ENCODE measurements around the gene SLC47A1.
"Not testable (repeated sequence)": the region's sequence is repeated elsewhere in the genome, so short reads cannot be mapped to it uniquely, and the experiment has no call there.

SLC47A1 gene

DNA sequence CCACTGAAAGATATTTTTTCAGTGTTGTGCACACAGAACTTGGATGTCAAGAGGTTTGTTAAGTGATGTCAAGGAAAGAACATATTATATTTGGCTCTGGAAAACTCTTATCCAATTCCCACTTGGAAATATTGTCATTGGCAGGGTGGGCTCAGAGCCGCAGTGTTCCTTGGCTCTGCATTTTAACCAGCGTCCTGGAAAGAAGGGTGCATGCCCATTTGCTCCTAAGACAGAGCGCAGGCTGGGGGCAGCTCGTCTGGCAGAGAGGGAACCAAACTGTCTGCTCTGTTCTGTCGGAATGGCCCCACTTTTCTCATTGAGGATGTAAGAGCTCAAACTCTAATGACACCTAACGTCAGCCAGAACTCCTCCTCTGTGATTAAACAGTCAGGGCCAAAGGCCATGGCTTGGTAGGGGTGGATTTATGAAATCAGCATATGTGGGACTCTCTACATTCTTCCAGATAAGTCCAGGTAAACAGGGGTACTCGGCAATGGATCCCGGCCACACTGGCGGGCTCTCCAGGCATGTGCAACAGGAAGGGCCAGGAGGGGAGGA, 18.0 kb downstream of the SLC47A1 start:
- DNase-seq (ENCODE audit: low spot score): no peak

DNA sequence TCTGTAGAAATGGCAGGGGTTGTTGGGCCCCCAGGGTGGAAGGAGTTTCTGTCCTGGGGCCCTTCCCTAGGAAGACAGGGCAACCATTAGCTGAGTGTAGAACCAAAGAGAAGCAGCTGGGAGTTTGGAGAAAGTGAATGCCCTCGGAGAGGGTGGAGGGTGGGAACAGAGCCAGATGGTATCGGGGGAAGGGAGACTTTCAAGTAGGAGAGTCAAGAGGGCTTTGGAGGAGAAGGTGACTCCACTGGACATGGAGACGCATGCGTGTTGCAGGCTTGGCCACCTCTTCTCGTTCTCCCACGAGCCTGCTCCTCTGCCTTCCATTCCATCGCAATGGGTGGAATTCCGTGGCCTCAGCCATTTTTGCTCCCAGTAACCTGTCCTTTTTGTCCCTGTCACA, 19.4 kb downstream of the SLC47A1 start:
- no peak for DNase-seq (ENCODE audit: low spot score)

DNA sequence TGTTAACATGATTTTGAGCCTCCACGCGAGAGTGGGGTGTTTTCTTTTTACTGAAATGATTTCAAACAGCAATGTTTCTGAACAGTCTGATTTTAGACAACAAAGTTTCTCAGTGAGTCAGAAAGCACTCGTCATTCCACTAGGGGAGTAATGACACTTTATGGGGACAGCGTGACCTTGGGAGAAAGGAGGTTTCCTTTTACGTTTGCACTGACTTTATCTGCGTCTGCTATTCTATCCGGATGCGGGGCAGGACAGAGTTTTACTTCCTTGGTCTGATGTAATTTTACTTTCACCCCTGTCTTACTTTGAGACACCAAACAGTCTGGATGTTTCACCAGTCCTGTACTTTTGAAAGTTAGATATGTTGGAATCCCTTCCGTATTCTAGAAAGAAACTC, 20.7 kb downstream of the SLC47A1 start:
- no peak for DNase-seq (ENCODE audit: low spot score)

DNA sequence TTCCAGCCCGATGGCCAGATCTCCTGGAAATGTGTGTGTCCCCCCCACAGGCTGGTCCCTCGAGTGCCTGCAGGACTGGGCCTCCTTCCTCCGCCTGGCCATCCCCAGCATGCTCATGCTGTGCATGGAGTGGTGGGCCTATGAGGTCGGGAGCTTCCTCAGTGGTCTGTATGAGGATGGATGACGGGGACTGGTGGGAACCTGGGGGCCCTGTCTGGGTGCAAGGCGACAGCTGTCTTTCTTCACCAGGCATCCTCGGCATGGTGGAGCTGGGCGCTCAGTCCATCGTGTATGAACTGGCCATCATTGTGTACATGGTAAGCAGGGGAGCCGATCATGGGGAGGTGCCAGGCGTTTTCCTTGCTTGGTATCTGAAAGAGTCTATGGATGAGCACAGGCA, 22.1 kb downstream of the SLC47A1 start:
- DNase-seq (ENCODE audit: low spot score): no peak

DNA sequence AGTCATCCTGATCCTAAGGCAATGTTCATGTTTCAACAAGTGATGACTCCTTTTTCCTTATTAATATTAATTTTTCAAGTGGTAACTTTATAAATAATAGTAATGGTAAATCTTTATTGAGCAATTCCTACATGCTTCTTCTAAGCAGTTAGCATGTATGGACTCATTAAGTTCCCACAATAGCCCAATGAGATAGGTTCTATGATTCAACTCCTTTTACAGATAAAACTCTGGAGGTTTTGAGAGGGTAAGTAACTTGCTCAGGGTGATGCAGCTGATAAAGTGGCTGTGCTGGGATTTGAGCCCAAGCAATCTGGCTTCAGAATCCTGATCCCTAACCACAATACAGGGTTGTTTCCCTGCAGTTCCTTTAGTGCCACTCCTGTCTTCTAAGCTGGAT, 25.3 kb downstream of the SLC47A1 start:
- DNase-seq (ENCODE audit: low spot score): no peak

DNA sequence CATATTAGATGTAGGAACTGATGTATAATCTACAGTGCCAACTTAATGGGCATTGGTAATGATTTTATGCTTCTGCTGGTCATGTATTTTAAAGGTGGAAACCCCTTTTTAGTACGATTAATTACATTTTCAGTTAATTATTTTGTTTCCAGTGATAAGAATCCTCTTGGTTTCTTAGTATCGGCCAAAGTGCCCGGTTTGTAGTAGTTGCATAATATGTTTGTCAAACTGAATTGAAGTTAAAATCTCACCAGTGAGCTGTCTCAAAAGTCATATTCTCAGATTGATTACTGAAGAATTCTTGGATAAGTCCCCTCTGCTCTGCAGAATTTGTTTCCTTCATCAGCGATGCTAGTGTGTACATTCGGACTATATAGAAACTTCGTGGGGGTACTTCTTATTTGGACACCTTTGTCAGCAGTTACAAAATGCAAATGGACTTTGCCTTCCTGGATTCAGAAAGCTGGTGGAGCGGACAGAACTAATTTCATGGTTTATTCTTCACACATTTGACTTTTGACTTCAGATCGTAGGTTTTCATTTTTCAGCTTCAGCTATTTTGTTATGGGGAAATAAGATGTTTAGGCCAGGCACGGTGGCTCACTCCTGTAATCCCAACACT, 28.2 kb downstream of the SLC47A1 start:
- no peak for DNase-seq (ENCODE audit: low spot score)

DNA sequence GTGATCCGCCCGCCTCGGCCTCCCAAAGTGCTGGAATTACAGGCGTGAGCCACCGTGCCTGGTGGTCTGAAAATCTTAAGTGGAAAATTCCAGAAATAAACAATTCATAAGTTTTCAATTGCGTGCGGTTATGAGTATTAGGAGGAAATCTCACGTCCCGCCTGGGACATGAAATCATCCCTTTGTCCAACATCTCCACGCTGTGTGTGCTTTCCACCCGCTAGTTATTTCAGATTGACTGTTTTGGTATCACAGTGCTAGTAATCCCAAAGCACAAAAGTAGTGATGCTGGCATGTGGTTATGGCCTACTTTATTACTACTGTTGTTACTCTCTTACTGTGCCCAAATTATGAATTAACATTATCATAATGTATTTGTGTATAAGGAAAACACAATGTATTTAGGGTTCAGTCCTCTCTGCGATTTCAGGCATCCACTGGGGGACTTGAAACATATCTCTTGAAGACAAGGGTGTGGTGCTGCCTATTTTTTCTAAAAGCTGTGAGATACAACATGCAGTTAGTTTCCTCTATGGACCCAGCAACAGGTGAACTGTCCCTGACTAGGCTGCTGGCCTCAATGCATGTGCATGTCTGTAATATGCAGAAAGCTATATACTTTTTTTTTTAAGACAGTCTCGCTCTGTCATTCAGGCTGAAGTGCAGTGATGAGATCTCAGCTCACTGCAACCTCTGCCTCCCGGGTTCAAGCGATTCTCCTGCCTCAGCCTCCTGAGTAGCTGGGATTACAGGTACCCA, 32.3 kb downstream of the SLC47A1 start:
- DNase-seq (ENCODE audit: low spot score): no peak

DNA sequence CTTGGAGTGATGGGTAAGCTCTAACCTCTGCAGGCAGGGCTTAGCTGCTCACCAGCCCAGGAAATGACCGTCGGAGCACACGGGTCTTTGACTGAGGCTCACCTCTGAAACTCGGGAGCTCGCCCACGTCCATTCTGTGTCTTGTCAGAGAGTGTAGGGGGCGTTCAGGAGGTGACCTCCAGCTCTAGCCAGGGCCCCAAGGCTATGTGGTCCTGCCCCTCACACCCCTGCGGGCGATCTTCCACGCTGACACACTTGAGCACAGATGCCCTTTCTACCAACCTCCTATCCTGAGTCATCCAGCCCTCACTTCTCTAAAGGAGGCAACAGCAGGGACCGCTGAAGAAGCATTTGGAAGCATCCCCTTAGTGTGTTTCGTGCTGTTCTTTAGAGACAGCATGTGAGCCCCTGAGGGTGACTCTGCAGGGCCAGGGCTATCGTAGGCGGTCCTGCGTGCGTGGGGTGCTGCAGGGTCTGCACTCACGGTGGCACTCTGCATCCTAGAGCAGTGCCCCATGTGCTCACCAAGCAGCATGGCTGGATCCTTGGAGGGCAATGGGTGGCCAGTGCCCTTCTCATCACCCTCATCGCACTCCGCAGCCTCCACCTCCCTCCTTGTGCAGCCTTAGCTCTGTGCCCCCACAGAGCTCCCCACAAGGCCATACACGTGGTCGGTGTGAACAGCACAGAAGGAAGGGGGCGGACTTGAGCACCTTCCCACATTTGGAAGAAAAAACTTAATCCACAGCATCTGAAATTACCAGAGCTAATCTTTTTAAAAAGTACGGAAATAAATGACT, 33.8 kb downstream of the SLC47A1 start:
- DNase-seq (ENCODE audit: low spot score): no peak

DNA sequence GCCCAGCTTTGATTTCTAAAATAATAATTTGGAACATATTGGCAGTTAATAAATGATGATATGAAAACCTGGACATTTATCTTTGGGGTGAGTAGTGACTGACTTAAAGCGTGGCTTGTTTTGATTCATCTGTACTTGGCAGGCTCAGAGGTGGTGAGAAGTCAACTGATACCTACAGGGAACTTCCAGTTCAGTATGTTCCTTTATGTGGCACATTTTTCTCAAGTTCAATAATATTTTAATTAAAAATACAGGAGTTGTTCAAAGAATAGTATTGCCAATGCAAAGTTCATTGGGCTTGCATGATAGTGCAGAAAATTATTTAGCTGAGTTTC, 34.3 kb downstream of the SLC47A1 start:
- no peak for DNase-seq (ENCODE audit: low spot score)

DNA sequence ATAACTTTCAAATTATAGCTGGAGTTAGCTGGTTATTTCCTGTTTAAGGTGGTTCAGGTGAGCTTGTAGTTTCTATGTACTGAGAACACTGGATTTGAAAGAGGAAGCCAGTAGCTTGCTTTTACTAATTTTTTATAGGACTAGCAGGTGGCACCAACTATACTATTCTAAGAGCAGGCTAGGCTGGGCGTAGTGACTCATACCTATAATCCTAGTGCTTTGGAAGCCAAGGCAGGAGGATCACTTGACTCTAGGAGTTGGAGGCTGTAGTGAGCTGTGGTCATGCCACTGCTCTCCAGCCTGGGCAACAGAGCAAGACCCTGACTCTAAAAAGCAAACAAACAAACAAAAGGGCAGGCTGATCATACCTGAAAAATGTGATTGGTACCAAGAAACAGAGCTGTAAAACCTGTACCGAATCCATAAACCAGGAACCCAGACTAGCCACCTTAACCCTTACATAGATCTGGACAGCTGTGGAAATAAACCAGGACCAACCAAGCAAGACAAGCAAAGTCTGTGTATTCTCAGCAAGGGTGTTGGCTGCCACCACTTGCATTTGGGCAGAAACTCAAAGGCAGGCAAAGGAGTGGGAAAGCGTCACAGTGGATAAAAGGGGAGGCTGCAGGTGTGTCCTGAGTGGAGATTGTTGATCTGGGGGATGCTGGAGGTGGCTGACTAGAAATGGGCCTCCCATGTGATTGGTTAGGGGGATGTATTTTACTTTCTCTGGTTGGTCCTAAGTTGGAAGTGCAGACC, 36.3 kb downstream of the SLC47A1 start:
- DNase-seq (ENCODE audit: low spot score): no peak

DNA sequence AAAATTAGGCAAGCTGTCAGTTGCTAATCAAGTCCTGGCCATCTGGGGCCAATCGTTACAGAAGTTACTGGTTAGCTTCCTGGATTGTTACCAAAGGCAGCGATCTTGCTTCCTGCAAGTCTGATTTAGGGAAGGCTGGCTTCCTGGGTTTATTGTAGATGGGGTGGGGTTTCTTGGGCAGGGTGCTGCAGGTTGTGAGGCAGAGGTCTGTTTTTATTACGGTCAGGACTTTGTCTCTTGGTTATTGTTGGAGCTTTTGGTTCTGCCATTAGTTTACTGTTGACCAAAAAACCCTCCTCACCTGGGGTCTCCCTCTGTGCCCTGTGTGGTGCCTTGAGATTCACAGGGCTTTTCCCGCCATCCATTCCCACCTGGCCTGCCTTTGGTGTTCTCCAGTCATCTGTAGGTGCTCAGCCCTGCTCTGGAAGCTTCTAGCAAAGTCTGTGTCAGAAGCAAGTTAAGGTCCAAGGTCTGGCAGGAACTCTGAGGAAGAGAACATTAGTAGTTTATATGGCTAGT, 36.9 kb downstream of the SLC47A1 start:
- no peak for DNase-seq (ENCODE audit: low spot score)

DNA sequence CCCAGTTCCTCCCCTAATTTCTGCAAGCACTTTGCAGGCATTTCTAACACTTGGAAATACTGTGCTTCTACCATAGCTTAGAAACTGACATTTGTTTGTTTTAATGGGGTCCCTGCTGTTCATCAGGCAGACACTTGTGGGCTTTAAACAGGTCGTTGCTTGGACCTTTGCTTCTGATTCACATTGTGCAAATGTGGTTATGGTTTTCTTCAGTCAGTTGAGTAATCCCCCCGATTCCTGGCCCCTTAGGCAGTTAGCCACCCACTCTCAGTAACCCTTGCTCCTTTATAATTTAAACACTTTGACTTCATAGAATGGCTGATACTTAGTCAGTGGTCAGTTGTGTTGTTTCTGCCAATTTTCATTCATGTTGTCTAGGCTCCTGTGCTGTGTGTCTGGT, 39.4 kb downstream of the SLC47A1 start:
- DNase-seq (ENCODE audit: low spot score): no peak

DNA sequence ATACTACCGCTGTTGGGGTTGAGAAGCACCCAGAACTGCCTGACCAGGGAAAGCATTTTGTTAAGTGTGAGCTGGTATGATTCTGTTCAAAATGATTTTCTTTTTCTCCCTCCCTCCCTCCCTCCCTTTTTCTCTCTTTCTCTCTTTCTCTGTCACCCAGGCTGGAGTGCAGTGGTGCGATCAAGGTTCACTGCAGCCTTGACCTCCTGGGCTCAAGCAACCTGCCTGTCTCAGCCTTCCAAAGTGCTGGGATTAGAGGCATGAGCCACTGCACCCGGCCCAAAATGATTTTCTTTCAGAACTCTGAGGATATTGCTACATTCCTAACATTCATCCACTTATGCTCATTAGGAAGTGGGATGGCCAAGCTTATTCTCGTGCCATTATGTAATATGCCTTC, 41.3 kb downstream of the SLC47A1 start:
- DNase-seq (ENCODE audit: low spot score): no peak

DNA sequence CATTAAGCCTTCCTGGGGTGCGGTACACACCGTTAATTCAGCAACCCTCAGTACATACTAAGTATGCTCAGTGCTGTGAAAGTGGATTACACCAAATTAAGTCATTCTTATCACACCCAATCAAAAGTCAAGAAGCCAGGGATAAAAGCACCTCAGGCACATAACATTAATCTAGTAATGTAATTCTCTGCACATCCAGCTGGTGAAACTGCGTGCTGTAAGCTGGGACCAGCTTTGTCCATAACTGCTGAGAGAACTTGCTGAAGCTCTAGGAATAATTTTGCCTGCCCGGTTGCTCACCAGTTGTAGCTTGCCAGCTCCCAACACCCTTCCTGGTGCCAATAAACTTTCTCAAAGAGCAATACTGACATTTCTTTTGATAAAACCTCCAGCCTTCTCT, 44.9 kb downstream of the SLC47A1 start:
- no peak for DNase-seq (ENCODE audit: low spot score)

DNA sequence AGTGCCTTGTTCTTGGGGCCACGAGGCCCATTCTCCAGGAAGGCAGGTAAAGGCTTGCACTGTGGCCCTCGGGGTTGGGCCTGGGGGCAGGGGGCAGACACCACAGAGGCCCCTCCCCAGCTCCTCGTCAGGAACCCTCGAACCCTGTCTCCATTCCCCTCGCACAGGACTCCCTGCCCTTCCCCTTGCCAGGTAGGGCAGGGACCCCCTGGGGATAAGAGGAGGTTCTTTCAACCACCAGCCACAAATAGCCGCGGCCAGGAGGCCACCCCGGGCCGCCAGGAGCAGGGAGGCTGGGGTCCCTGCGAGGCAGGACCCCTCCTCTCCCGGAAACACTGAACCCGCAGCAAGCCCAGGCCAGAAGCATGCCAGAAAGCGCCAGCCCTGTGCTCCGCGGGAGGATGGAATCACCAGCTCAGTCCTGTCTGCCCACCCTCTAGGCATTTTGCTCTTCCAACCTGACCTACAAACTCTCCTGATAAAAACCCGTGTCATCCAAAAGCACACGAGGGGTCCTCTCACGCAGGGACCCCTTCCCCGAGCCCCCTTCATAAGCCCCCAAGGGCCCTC, 45.6 kb downstream of the SLC47A1 start:
- DNase-seq (ENCODE audit: low spot score): no peak

DNA sequence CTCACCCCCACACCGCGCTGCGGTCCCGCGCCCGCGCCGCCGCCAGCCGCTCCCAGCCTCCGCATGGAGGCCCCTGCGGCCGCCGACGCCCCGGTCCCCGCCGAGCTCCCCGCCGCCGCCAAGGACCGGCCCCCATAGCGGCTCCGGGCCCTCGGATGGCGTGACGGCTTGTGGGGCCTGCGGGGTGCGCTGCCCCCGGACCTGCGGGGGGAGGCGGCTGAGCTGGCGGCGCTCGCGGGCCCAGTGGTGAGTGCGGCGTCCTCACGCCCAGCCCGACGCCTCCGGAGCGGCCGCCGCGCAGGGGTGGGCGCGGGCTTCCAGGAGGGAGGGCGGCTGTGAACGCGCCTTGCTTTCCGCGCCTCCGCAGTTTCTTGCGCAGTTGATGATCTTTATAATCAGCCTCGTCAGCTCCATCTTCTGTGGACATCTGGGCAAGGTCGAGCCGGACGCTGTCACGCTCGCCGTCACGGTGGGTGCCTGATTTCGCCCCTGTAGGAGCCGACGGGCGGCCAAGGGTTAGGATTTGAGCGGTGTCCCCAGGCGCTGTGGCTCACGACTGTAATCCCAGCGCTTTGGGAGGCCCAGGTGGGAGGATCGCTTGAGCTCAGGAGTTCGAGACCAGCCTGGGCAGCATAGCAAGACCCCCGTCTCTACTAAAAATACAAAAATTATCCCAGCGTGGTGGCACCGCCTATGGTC, 46.4 kb downstream of the SLC47A1 start:
- DNase-seq (ENCODE audit: low spot score): no peak

DNA sequence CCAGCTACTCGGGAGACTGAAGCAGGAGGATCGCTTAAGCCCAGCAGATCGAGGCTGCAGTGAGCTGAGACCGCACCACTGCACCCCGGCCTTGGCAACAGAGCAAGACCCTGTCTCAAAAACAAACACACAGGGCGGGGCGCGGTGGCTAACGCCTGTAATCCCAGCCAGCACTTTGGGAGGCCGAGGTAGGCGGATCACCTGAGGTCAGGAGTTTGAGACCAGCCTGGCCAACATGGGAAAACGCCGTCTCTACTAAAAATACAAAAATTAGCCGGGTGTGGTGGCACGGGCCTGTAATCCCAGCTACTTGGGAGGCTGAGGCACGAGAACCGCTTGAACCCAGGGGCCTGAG, 46.9 kb downstream of the SLC47A1 start:
- DNase-seq (ENCODE audit: low spot score): not testable (repeated sequence)

DNA sequence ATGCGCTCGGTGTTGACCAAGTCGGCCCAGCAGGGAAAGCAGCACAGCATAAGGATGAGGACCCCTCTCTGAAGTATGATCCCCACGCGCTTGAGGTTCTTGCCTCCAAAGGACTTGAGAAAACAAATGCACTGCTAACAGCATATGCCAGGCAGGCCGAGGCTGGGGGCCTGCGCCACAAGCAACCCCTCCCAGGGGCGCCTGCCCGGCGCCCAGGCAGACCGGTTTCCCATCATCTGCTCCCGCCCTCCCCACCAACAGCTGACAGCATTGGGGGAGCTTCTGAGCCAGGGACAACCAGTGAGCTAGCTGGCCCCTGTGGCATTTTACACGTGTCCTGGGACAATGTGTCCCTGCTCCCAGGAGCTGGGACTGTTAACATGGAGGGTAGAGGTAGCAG, 48.5 kb downstream of the SLC47A1 start:
- not testable (repeated sequence) for DNase-seq (ENCODE audit: low spot score)

DNA sequence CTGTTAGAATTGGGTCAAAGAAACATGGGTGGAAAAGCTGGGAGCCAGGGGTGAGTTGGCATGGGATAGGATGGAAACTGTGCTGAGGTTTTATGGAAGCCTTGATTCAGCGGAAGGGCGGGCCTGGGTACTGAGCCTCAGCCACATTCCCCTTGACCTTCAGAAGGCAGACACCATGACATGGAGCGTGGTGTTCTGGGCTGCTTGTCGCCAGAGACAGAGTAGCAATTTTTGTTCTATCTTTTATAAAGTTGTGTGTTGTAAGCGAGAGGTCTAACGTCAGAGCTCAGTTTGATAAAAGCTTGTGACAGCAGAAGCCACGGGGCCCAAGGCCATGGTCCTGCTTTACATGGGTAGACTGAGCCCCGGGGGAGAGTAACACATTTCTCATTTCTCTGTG, 50.2 kb downstream of the SLC47A1 start:
- DNase-seq (ENCODE audit: low spot score): no peak

DNA sequence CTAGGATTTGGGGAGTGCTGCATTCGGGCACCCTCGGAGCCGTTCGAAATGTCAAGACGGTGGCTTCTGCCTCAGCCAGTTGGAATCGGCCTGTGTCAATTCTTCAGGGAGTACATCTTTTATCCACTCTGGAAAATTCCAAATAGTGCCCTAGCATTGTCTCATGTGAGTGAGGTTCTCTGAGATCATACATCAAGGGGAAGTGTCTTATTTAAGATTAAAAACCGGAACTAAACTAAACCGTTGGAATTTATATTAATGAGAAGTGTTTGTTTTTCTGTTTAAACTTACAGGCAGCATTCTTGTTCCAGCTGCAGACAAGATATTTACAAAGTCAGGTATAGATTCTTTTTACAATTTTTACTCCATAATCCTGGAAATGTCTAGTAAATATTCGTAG, 56.8 kb downstream of the SLC47A1 start:
- DNase-seq (ENCODE audit: low spot score): no peak

DNA sequence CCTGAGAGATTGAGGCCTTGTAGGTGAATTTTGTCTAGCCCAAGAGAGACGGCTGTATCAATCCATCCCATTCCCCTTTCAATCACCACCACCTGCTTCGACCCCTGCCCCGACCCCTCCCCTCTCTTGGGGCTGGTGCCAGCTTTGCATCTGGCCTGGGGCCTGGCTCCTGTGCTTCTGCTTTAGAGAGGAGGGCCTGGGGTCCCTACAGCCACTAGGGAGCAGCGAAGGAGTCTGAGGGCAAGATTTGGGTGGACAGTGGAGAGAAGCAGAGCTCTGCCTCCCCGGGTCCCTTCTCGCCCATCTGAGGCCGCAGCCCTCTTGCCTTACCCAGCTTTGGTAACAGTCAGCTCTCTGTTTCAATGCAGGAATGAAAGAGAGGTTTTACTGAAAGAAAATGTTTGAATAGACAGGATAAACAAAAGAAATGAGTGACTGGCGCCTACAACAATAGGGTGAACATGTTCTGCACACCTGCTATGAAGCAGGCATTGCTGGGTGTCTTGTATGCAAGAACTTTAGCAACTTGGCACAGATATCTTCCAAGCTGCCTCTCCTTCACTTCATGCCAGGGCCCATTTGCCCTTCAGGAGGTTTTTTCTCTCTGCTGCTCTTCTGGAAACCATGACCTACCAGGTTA, 57.4 kb downstream of the SLC47A1 start:
- no peak for DNase-seq (ENCODE audit: low spot score)
